ENCODE results near the gene BICD1. TPM values are rescaled to one million over a fixed set of nuclear protein-coding genes. Genes with fewer than 3 reads are reported as not detected.
"Not testable (repeated sequence)": the region's sequence is repeated elsewhere in the genome, so short reads cannot be mapped to it uniquely, and the experiment has no call there.

BICD1 gene
- polyA plus RNA-seq, 1 of the 3 experiments (the other 2 are of a cell fraction) = 12.1 TPM

DNA sequence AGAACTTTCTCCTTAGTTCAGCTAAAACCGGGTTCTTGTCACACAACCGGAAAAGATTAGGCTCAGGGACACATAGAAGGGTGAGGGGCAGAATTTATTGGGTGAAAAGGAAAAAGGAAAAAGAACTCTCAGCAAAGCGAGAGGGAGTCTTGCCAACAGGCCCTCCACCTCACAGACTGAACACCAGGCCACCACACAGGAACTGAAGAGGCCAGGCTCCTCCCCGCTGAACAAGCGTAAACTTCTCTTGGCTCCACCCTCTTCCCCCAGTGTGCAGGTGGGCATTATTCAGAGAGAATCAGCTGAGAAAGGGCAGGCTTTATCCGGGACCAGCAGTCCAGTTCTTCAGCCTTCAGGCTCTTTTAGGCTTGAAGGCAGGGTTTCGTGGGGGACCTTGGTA is 167.1 kb downstream of the BICD1 start:
- H4K20me1 ChIP-seq (ENCODE audit: insufficient read depth) = no peaks in the 10 kb centered on the region
- H3K9me3 ChIP-seq = no peaks in the 10 kb centered on the region
- peaks cover 19 to 29% of the 10 kb centered on the region in 2 experiments for H3K4me1 ChIP-seq (ENCODE audit: control insufficient read depth in 1 of 2, insufficient read depth in 2 of 2, low read depth in 1 of 2, low read length in 1 of 2)
- H3K9me2 ChIP-seq = no peaks in the 10 kb centered on the region
- H3K4me3 ChIP-seq (ENCODE audit: low read depth in 2 of 2, low read length in 1 of 2) = no peak overlapping the region
- ChIA-PET POLR2A (no interaction called here), CTCF (interaction anchor here (1.0 kb wide), 1 partner anchor 213 kb away, joined by 3 read pairs; no protein-coding TSS in a partner anchor)
- H3K27ac ChIP-seq (ENCODE audit: low read depth in 2 of 2, low read length in 1 of 2) = no peak overlapping the region; a peak in 1 of 4 replicates
- H3K4me2 ChIP-seq = no peak overlapping the region; the same call in 1 of the 2 replicates
- TF ChIP-seq, protein P1, sequence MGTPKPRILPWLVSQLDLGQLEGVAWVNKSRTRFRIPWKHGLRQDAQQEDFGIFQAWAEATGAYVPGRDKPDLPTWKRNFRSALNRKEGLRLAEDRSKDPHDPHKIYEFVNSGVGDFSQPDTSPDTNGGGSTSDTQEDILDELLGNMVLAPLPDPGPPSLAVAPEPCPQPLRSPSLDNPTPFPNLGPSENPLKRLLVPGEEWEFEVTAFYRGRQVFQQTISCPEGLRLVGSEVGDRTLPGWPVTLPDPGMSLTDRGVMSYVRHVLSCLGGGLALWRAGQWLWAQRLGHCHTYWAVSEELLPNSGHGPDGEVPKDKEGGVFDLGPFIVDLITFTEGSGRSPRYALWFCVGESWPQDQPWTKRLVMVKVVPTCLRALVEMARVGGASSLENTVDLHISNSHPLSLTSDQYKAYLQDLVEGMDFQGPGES (IDR thresholded peaks at IDR 0.05; ENCODE audit: low read depth, low read length) = no peak
- TF ChIP-seq, protein P2, sequence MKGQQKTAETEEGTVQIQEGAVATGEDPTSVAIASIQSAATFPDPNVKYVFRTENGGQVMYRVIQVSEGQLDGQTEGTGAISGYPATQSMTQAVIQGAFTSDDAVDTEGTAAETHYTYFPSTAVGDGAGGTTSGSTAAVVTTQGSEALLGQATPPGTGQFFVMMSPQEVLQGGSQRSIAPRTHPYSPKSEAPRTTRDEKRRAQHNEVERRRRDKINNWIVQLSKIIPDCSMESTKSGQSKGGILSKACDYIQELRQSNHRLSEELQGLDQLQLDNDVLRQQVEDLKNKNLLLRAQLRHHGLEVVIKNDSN (IDR thresholded peaks at IDR 0.05; ENCODE audit: borderline replicate concordance, low read depth) = no peak
- TF ChIP-seq RFX5 (IDR thresholded peaks at IDR 0.05; ENCODE audit: low read length) (no peak), EP300 (IDR thresholded peaks at IDR 0.05; ENCODE audit: borderline replicate concordance in 1 of 2, low read depth in 1 of 2, low read length in 1 of 2) (no peak), TEAD4 (IDR thresholded peaks at IDR 0.05; ENCODE audit: borderline replicate concordance, insufficient read depth) (no peak), RCOR1 (IDR thresholded peaks at IDR 0.05; ENCODE audit: low read length) (no peak), GATA2 (CRISPR knock-in tag; IDR thresholded peaks at IDR 0.05) (no peak), RAD21 (IDR thresholded peaks at IDR 0.05; ENCODE audit: low read length) (no peak), NRF1 (IDR thresholded peaks at IDR 0.05; ENCODE audit: low read depth, low read length) (no peak)
- TF ChIP-seq, protein P3, sequence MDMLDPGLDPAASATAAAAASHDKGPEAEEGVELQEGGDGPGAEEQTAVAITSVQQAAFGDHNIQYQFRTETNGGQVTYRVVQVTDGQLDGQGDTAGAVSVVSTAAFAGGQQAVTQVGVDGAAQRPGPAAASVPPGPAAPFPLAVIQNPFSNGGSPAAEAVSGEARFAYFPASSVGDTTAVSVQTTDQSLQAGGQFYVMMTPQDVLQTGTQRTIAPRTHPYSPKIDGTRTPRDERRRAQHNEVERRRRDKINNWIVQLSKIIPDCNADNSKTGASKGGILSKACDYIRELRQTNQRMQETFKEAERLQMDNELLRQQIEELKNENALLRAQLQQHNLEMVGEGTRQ (IDR thresholded peaks at IDR 0.05; ENCODE audit: borderline replicate concordance, low read depth, low read length) = no peak
- H2AFZ ChIP-seq (ENCODE audit: low read depth) = no peak overlapping the region
- no peak overlapping the region for H3K9ac ChIP-seq
- H3F3A ChIP-seq (replicated peaks; ENCODE audit: insufficient read depth) = peaks cover 9% of the 10 kb centered on the region
- 91% methylated on average over 7 of the region's 7 CpGs for WGBS (ENCODE audit: low lambda C conversion rate)
- no peak for DNase-seq
- H3K79me2 ChIP-seq (ENCODE audit: insufficient read depth) = no peaks in the 10 kb centered on the region
- no peaks in the 10 kb centered on the region for H3K36me3 ChIP-seq (replicated peaks in 1 of 2; ENCODE audit: control insufficient read depth in 1 of 2, insufficient read depth in 2 of 2, low read length in 1 of 2)
- H3K27me3 ChIP-seq (ENCODE audit: insufficient read depth) = no peaks in the 10 kb centered on the region

DNA sequence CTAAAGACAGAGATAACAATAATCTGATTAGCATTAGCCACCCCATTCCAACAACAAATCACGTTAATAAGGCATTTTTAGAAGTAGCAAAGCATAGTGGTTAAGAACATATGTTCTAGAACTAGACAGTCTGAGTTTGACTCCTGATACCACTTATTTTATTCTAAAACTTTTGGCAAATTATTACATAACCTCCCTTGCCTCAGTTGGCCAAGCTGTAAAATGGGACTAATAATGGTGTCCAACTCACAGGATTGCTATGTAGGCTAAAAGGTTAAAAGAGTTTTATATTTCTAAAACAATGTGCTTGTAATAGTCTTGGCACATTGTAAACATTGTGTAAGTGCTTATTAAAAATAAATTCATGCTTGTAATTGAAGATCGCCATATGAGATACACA is 168.0 kb downstream of the BICD1 start:
- Histone ChIP-seq H3K27me3 (ENCODE audit: insufficient read depth) (no peaks in the 10 kb centered on the region), H2AFZ (ENCODE audit: low read depth) (no peak overlapping the region), H3K79me2 (ENCODE audit: insufficient read depth) (no peaks in the 10 kb centered on the region), H3K9me2 (no peaks in the 10 kb centered on the region), H3K27ac (ENCODE audit: low read depth in 2 of 2, low read length in 1 of 2) (no peak overlapping the region), H3K4me1 (ENCODE audit: control insufficient read depth in 1 of 2, insufficient read depth in 2 of 2, low read depth in 1 of 2, low read length in 1 of 2) (peaks cover 19 to 29% of the 10 kb centered on the region in 2 experiments), H3K4me3 (ENCODE audit: low read depth in 2 of 2, low read length in 1 of 2) (no peak overlapping the region), H3K9ac (no peak overlapping the region), H4K20me1 (ENCODE audit: insufficient read depth) (no peaks in the 10 kb centered on the region), H3K4me2 (no peak overlapping the region), H3F3A (replicated peaks; ENCODE audit: insufficient read depth) (peaks cover 9% of the 10 kb centered on the region), H3K36me3 (replicated peaks in 1 of 2; ENCODE audit: control insufficient read depth in 1 of 2, insufficient read depth in 2 of 2, low read length in 1 of 2) (no peaks in the 10 kb centered on the region), H3K9me3 (no peaks in the 10 kb centered on the region)
- CTCF ChIA-PET = interaction anchor here (1.0 kb wide), 1 partner anchor 214 kb away, joined by 3 read pairs; no protein-coding TSS in a partner anchor
- POLR2A ChIA-PET = no interaction called here
- TF ChIP-seq, protein P1 (IDR thresholded peaks at IDR 0.05; ENCODE audit: low read depth, low read length) = no peak
- TF ChIP-seq NFIC (IDR thresholded peaks at IDR 0.05; ENCODE audit: borderline replicate concordance) (no peak), TEAD4 (IDR thresholded peaks at IDR 0.05; ENCODE audit: borderline replicate concordance, insufficient read depth) (no peak)
- TF ChIP-seq, protein P4, sequence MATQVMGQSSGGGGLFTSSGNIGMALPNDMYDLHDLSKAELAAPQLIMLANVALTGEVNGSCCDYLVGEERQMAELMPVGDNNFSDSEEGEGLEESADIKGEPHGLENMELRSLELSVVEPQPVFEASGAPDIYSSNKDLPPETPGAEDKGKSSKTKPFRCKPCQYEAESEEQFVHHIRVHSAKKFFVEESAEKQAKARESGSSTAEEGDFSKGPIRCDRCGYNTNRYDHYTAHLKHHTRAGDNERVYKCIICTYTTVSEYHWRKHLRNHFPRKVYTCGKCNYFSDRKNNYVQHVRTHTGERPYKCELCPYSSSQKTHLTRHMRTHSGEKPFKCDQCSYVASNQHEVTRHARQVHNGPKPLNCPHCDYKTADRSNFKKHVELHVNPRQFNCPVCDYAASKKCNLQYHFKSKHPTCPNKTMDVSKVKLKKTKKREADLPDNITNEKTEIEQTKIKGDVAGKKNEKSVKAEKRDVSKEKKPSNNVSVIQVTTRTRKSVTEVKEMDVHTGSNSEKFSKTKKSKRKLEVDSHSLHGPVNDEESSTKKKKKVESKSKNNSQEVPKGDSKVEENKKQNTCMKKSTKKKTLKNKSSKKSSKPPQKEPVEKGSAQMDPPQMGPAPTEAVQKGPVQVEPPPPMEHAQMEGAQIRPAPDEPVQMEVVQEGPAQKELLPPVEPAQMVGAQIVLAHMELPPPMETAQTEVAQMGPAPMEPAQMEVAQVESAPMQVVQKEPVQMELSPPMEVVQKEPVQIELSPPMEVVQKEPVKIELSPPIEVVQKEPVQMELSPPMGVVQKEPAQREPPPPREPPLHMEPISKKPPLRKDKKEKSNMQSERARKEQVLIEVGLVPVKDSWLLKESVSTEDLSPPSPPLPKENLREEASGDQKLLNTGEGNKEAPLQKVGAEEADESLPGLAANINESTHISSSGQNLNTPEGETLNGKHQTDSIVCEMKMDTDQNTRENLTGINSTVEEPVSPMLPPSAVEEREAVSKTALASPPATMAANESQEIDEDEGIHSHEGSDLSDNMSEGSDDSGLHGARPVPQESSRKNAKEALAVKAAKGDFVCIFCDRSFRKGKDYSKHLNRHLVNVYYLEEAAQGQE (IDR thresholded peaks at IDR 0.05; ENCODE audit: low read depth, low read length) = no peak
- DNase-seq = no peak
- 98% methylated on average over 2 of the region's 2 CpGs for WGBS (ENCODE audit: low lambda C conversion rate)

DNA sequence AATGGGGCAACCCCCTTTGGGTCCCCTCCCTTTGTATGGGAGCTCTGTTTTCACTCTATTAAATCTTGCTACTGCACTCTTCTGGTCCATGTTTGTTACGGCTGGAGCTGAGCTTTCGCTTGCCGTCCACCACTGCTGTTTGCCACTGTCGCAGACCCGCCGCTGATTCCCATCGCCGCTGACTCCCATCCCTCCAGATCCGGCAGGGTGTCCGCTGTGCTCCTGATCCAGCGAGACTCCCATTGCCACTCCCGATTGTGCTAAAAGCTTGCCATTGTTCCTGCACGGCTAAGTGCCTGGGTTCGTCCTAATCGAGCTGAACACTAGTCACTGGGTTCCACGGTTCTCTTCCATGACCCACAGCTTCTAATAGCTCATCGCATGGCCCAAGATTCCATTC is 168.9 kb downstream of the BICD1 start:
- H3K36me3 ChIP-seq (replicated peaks in 1 of 2; ENCODE audit: control insufficient read depth in 1 of 2, insufficient read depth in 2 of 2, low read length in 1 of 2); H3F3A ChIP-seq (replicated peaks; ENCODE audit: insufficient read depth); H3K79me2 ChIP-seq (ENCODE audit: insufficient read depth); H3K4me2 ChIP-seq; DNase-seq; H4K20me1 ChIP-seq (ENCODE audit: insufficient read depth); H3K9ac ChIP-seq; H2AFZ ChIP-seq (ENCODE audit: low read depth); H3K4me3 ChIP-seq (ENCODE audit: low read depth in 2 of 2, low read length in 1 of 2); H3K27ac ChIP-seq (ENCODE audit: low read depth in 2 of 2, low read length in 1 of 2); POLR2A ChIA-PET; H3K27me3 ChIP-seq (ENCODE audit: insufficient read depth); H3K9me2 ChIP-seq; H3K9me3 ChIP-seq: not testable (repeated sequence)
- CTCF ChIA-PET = interaction anchor here (1.1 kb wide), 1 partner anchor 15 kb away, joined by 3 read pairs; no protein-coding TSS in a partner anchor
- peaks cover 19 to 29% of the 10 kb centered on the region in 2 experiments for H3K4me1 ChIP-seq (ENCODE audit: control insufficient read depth in 1 of 2, insufficient read depth in 2 of 2, low read depth in 1 of 2, low read length in 1 of 2)
- WGBS (ENCODE audit: low lambda C conversion rate) = 98% methylated on average over 15 of the region's 17 CpGs
